ENCODE results near the gene SH3TC2.

- TF ChIP-seq TAF1 (IDR thresholded peaks at IDR 0.05; ENCODE audit: borderline replicate concordance, insufficient read depth, low read length), result no peak
- no peak for TF ChIP-seq POLR2AphosphoS5 (IDR thresholded peaks at IDR 0.05; ENCODE audit: low read depth, low read length)
- TF ChIP-seq FOXP2 (optimal IDR thresholded peaks at IDR 0.05; ENCODE audit: borderline replicate concordance, extremely low read depth, extremely low read length, insufficient read depth), result no peak
Measured at GRCh38 chr5:149011084-149011483, 51.8 kb downstream of the SH3TC2 start.

Measured in PFSK-1 (cell line).